NCI-H1436 (cell line): Measurements from ENCODE around the gene SPSB2.
"Not testable (repeated sequence)": the region's sequence is repeated elsewhere in the genome, so short reads cannot be mapped to it uniquely, and the experiment has no call there.

ENCODE experiments used
- DNase-seq: peaks from one replicate; lab custom pipeline; 2025; lab: John Stamatoyannopoulos, UW

The SPSB2 gene

GRCh38 chr12:6871052-6871957 is 1.8 kb downstream of the SPSB2 start:
- DNase-seq: no peak

GRCh38 chr12:6870304-6870703 is 2.8 kb downstream of the SPSB2 start:
- DNase-seq: not testable (repeated sequence)

- DNase-seq: peak; percentile 74
Measured at GRCh38 chr12:6869049-6870021, 3.8 kb downstream of the SPSB2 start.

- DNase-seq: no peak
Measured at GRCh38 chr12:6868211-6869048, 4.7 kb downstream of the SPSB2 start.

- peak; percentile 81 for DNase-seq
Measured at GRCh38 chr12:6867413-6868210, 5.5 kb downstream of the SPSB2 start, which contains the start of gene TPI1. Gene TPI1, plus strand, starts transcription at chr12:6867531. Its CDS starts 36 bp downstream, at chr12:6867567.

- DNase-seq: no peak
Measured at GRCh38 chr12:6866920-6867412, 6.1 kb downstream of the SPSB2 start.

- no peak for DNase-seq
Measured at GRCh38 chr12:6866163-6866919, 6.8 kb downstream of the SPSB2 start.

- not testable (repeated sequence) for DNase-seq
Measured at GRCh38 chr12:6865307-6865706, 7.8 kb downstream of the SPSB2 start.

GRCh38 chr12:6863586-6864321 is 9.3 kb downstream of the SPSB2 start:
- DNase-seq: no peak

- DNase-seq: no peak
Measured at GRCh38 chr12:6863033-6863432, 10.1 kb downstream of the SPSB2 start.

- DNase-seq: no peak
Measured at GRCh38 chr12:6861391-6861790, 11.7 kb downstream of the SPSB2 start.

GRCh38 chr12:6860942-6861341 is 12.2 kb downstream of the SPSB2 start:
- DNase-seq: no peak

- no peak for DNase-seq
Measured at GRCh38 chr12:6860116-6860515, 13.0 kb downstream of the SPSB2 start.

GRCh38 chr12:6858799-6859198 is 14.3 kb downstream of the SPSB2 start:
- no peak for DNase-seq

GRCh38 chr12:6855322-6855721 is 17.8 kb downstream of the SPSB2 start:
- no peak for DNase-seq

GRCh38 chr12:6854036-6854435 is 19.1 kb downstream of the SPSB2 start:
- no peak for DNase-seq

- DNase-seq: no peak
Measured at GRCh38 chr12:6853626-6854025, 19.5 kb downstream of the SPSB2 start.

- DNase-seq: no peak
Measured at GRCh38 chr12:6852651-6853354, 20.3 kb downstream of the SPSB2 start.
